Body of pancreas (tissue), 4 donors: ENCODE data around the gene CCDC57. TPM values are rescaled to one million over a fixed set of nuclear protein-coding genes. Genes with fewer than 3 reads are reported as not detected.

Experiments
- ATAC-seq: fragments of 150-250 bp; one replicate; pipeline ENCODE4 v1.9.1; 2016
- DNase-seq, 4 donors: peaks; one replicate each; pipeline ENCODE4 v3.0.0-alpha.2; 2019
- H3K27ac ChIP-seq, 4 donors: fragments of 200-600 bp; sonication (generic); 1 replicate in 3 of 4; 2 replicates in 1 of 4; pipeline versions ENCODE4 v1.5.1 to v1.6.1; 2016 to 2019; ENCODE audit warnings: mild to moderate bottlenecking in 1 of 4, mixed read lengths in 1 of 4, moderate library complexity in 1 of 4
- H3K27me3 ChIP-seq, 2 donors: fragments of 200-600 bp; sonication (generic); one replicate each; pipeline ENCODE4 v1.6.0; 2016; ENCODE audit warnings: mild to moderate bottlenecking in 1 of 2
- H3K36me3 ChIP-seq, 2 donors: fragments of 200-600 bp; sonication (generic); replicated peaks in 1 of 2; 2 replicates each; pipeline ENCODE4 v1.5.1; 2016; ENCODE audit warnings: low read depth in 2 of 2; ENCODE audit not compliant: insufficient read depth in 1 of 2
- H3K4me1 ChIP-seq: fragments of 200-600 bp; sonication (generic); one replicate; pipeline ENCODE4 v1.6.0; 2016
- H3K4me3 ChIP-seq, 2 donors: fragments of 200-600 bp; sonication (generic); 1 replicate in 1 of 2; 2 replicates in 1 of 2; pipeline ENCODE4 v1.5.1; 2016 to 2019
- H3K9me3 ChIP-seq, 3 donors: fragments of 200-600 bp; sonication (generic); 1 replicate in 2 of 3; 2 replicates in 1 of 3; pipeline ENCODE4 v1.5.1; 2016
- POLR2A ChIP-seq, 3 donors: fragments of 450-650 bp; IDR thresholded peaks; one replicate each; pipeline ENCODE4 v1.6.1; 2016; ENCODE audit warnings: antibody characterized with exemption in 3 of 3, mild to moderate bottlenecking in 2 of 3
- WGBS, 2 donors: methylation state at CpG; one replicate each; pipeline ENCODE4 v1.1.5; 2017; 5-methylcytosine and 5-hydroxymethylcytosine counted together
- intact Hi-C: fragments of 100-400 bp; cut with DNase I; formaldehyde crosslinking; loops from one replicate; pipeline ENCODE4 v1.15.1; 2023
- total RNA-seq, 2 donors: library from RNA; depleted of rRNA; stranded (reverse); fragments of >200 nt; gene quantifications; one replicate each; pipeline ENCODE4 v1.1.0, GENCODE V29; 2016
- TF ChIP-seq, protein P1 (sequence below), 7 experiments: fragments of 450-650 bp in 4 of 7; fragments of 200-600 bp in 3 of 7; sonication (generic) in 3 of 7; IDR thresholded peaks; one replicate each; pipeline ENCODE4 v1.5.1; 2016 to 2019; ENCODE audit warnings: antibody characterized with exemption in 7 of 7

Gene CCDC57
- total RNA-seq, 2 donors from 2014 or later = 24.1 to 60.3 TPM

DNA sequence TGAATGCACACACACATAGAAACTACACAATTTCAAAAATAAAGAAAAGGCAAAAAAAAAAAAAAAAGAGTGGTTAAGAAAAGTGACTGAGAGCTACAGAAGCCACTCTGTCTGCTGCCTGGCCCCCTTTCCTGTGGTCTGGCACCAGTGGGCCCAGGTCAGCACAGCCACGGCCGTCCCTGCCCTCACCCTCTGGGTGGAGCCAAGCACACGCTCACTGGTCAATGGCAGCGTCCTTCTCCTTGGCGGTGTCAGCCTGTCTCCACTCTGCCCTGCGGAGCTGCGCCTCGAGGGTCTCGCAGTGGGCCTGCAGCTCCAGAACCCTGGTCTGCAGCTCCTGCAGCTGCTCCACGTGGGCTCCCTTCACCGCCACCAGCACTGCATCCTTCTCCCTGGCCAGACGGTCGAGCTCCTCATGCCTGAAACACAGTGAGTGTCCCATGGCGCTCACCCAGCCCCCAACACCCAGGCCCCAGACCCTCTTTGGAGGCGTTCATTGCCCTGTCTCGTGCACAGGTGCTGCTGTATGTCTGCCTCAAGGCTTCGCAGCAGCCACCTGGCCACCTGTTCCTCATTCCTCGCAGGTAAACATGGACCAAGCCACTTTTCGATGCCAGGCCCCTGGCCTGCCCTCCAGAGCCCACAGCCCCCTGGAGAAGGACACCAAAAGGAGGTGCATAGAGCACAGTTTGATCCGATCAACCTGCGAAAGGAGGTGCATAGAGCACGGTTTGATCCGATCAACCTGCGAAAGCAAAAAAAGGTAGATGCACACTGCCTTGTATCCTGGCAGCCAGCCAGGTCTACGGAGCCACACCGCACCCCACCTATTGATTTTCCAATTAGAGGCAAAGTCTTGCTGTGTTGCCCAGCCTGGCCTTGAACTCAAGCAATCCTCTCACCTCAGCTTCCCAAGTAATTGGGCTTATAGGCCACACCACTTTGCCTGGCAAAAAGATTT lies 24.4 kb downstream of the CCDC57 start:
- Histone ChIP-seq H3K9me3 (no peaks in the 10 kb centered on the region), H3K27ac (no peak overlapping the region), H3K4me1 (no peaks in the 10 kb centered on the region), H3K36me3 (peaks cover 0 to 4% of the 10 kb centered on the region in 2 donors), H3K27me3 (no peaks in the 10 kb centered on the region), H3K4me3 (no peak overlapping the region)
- no peak for DNase-seq
- 75 to 83% methylated on average over 19 to 26 of the region's 26 CpGs for WGBS, 2 donors
- no peak for ATAC-seq
- no peak for TF ChIP-seq POLR2A (IDR thresholded peaks at IDR 0.05)
- intact Hi-C loops = no loop called here

DNA sequence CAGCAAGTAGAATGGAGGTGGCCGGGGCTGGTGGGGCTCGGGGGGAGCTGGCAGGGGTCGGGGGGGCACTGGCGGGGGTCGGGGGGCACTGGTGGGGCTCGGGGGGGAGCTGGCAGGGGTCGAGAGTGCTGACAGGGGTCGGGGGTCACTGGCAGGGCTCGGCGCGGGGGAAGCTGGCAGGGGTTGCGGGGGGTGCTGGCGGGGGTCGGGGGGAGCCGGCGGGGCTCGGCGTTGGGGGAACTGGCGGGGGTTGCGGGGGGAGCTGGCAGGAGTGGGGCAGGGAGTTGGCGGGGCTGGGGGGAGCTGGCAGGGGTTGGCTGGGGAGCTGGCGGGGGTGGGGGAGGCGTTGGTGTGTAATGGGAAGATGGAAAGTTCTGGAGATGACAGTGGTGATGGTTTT lies 25.1 kb downstream of the CCDC57 start:
- Histone ChIP-seq H3K27ac (no peak overlapping the region), H3K36me3 (peaks cover 0 to 2% of the 10 kb centered on the region in 2 donors), H3K4me3 (no peak overlapping the region), H3K4me1 (no peaks in the 10 kb centered on the region), H3K9me3 (no peaks in the 10 kb centered on the region), H3K27me3 (no peaks in the 10 kb centered on the region)
- no peak for TF ChIP-seq POLR2A (IDR thresholded peaks at IDR 0.05)
- TF ChIP-seq, protein P1, sequence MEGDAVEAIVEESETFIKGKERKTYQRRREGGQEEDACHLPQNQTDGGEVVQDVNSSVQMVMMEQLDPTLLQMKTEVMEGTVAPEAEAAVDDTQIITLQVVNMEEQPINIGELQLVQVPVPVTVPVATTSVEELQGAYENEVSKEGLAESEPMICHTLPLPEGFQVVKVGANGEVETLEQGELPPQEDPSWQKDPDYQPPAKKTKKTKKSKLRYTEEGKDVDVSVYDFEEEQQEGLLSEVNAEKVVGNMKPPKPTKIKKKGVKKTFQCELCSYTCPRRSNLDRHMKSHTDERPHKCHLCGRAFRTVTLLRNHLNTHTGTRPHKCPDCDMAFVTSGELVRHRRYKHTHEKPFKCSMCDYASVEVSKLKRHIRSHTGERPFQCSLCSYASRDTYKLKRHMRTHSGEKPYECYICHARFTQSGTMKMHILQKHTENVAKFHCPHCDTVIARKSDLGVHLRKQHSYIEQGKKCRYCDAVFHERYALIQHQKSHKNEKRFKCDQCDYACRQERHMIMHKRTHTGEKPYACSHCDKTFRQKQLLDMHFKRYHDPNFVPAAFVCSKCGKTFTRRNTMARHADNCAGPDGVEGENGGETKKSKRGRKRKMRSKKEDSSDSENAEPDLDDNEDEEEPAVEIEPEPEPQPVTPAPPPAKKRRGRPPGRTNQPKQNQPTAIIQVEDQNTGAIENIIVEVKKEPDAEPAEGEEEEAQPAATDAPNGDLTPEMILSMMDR (IDR thresholded peaks at IDR 0.05) = no peak
- WGBS, 2 donors = 93 to 95% methylated on average over 4 to 10 of the region's 23 CpGs
- ATAC-seq (no peak), DNase-seq (no peak)
- intact Hi-C loops = no loop called here

DNA sequence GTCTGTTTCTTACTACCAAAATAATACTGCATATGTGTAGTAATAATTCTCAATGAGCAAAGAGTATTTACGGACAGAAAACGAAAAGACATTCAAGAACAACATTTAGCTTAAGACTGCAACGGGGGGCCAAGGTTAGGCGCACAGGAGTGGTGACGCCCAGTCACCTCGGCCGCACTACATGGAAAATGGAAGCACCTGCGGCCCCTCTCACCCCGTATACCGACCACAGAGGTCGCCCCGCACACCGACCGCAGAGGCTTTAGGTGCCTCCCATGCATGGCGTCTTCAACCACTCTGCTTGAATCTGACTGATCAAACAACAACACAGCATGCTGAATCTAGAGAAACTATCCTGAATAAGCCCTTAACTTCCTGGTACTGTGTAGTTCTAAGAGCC lies 26.4 kb downstream of the CCDC57 start:
- no peaks in the 10 kb centered on the region for H3K9me3 ChIP-seq
- no peak overlapping the region for H3K4me3 ChIP-seq
- intact Hi-C loops = no loop called here
- H3K27me3 ChIP-seq = no peaks in the 10 kb centered on the region
- DNase-seq = no peak
- no peak for ATAC-seq
- H3K36me3 ChIP-seq = peaks cover 0 to 2% of the 10 kb centered on the region in 2 donors
- H3K4me1 ChIP-seq = no peaks in the 10 kb centered on the region
- no peak for TF ChIP-seq POLR2A (IDR thresholded peaks at IDR 0.05)
- TF ChIP-seq, protein P1 (IDR thresholded peaks at IDR 0.05) = no peak
- no peak overlapping the region for H3K27ac ChIP-seq
- WGBS, 2 donors = 87 to 88% methylated on average over 15 of the region's 15 CpGs

DNA sequence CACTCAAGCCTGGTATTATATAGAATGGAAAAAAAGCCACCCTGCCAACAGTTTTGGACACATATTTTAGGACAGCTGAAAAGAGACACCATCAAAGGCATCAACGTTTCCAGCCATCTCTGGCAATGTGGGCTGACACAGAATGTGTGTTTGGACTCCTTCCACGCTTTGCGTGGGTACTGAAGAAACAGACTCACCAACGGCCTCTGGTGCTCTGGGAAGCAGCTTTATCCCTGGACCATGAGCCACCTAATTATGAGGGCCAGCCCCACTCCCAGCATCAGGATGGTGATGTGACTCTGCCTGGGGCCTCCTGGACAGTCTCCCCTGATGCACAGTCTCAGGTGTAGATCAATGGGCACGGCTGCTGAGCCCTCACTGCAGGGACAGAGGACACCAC lies 27.9 kb downstream of the CCDC57 start:
- no peak for TF ChIP-seq POLR2A (IDR thresholded peaks at IDR 0.05)
- TF ChIP-seq, protein P1 (IDR thresholded peaks at IDR 0.05) = no peak
- Histone ChIP-seq H3K4me3 (no peak overlapping the region), H3K9me3 (no peaks in the 10 kb centered on the region), H3K27me3 (no peaks in the 10 kb centered on the region), H3K27ac (no peak overlapping the region), H3K4me1 (no peaks in the 10 kb centered on the region), H3K36me3 (peaks cover 0 to 2% of the 10 kb centered on the region in 2 donors)
- DNase-seq = no peak
- WGBS, 2 donors = 87 to 91% methylated on average over 5 of the region's 5 CpGs
- intact Hi-C loops = no loop called here
- ATAC-seq = no peak

DNA sequence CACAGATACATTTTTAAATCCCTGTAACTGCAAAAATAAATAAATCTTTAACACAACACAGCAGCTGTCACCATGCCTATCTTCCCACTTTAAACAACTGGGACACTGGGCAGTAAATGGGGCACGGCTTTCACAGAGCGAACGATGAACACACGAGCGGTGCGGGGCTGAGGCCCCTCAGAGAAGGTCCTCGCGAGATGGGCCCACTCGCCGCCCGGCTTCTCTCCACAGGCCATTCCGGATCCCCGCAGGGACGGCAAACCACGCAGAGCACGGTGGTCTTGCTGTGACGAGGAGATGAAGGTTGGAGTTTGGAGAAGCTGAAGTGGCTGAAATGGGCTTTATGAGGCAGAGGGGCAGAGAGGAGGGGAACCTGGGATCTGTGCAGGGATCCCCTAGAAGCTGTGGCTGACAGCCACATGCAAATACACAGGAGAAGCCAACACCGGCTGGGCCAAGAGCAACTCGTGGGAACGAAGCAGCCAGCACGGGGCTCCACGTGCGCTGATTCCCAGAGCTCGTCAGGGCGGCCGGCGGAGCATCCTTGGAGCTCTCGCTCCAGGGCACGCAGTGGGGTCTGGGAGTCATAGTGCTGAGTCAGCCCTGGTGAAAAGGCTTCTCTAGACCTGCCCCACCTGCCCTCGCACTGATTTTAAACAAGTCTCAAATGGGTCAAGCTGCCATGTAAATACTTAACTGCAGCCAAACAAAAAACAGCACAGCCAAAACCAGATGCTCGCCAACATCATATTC lies 31.7 kb downstream of the CCDC57 start:
- TF ChIP-seq, protein P1 (IDR thresholded peaks at IDR 0.05) = no peak
- TF ChIP-seq POLR2A (IDR thresholded peaks at IDR 0.05) = no peak
- 75 to 82% methylated on average over 29 to 31 of the region's 31 CpGs for WGBS, 2 donors

More for the DNA sequence above, 31.7 kb downstream of the CCDC57 start:
- Histone ChIP-seq H3K4me1 (no peaks in the 10 kb centered on the region), H3K27ac (no peak overlapping the region), H3K36me3 (no peaks in the 10 kb centered on the region), H3K9me3 (no peaks in the 10 kb centered on the region), H3K27me3 (no peaks in the 10 kb centered on the region), H3K4me3 (no peak overlapping the region)
- intact Hi-C loops = no loop called here
- DNase-seq (peak in 2 of 4 donors; percentile 31 to 44), ATAC-seq (no peak)
